A549 (cell line): ENCODE data around the gene ITGA11.

Experiments used
- MYC ChIP-seq: IDR thresholded peaks from 2 replicates; pipeline ENCODE4 v1.6.1; 2012; ENCODE audit warnings: mild to moderate bottlenecking, inconsistent platforms, low read length, improper control_type of control experiment, borderline replicate concordance
- NFE2L2 ChIP-seq: fragments of 150-350 bp; conservative IDR thresholded peaks from 2 replicates; pipeline ENCODE4 v1.6.1; 2014; ENCODE audit warnings: low read length
- ZFP36 ChIP-seq: fragments of 450-650 bp; IDR thresholded peaks from 2 replicates; pipeline ENCODE4 v1.6.1; 2014; ENCODE audit warnings: borderline replicate concordance; ENCODE audit not compliant: partially characterized antibody
- TF ChIP-seq, protein P1 (sequence below): fragments of >200 bp; sonication (Bioruptor Twin); formaldehyde crosslinking; IDR thresholded peaks from 3 replicates; pipeline ENCODE4 v1.5.1; 2016
- TF ChIP-seq, protein P2 (sequence below): IDR thresholded peaks from 2 replicates; pipeline ENCODE4 v1.6.1; 2012
- TF ChIP-seq, protein P3 (sequence below): fragments of 200-600 bp; sonication (generic); IDR thresholded peaks from 2 replicates; pipeline ENCODE4 v1.6.1; 2016; ENCODE audit warnings: antibody characterized with exemption, mild to moderate bottlenecking, moderate library complexity

DNA sequence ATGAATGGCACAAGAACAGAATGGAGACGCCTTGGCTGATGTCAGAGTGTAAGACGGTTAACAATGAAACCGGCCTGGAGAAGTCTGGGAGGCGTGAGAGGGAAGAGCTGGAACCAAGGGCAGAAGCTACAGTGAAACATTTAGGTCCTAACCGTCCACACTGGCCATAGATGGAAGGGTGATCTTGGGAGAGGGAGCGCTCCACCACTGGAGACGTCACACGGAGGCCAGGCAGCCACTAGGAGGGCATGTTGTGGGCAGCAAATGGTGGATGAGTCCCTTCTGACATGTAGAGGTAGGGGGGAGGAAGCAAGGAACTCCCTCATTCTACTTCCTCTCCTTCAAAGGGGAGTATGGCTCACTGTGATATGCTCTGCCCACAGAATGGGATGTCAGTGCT lies 130.7 kb downstream of the ITGA11 start:
- no peak for TF ChIP-seq MYC
- TF ChIP-seq, protein P1, sequence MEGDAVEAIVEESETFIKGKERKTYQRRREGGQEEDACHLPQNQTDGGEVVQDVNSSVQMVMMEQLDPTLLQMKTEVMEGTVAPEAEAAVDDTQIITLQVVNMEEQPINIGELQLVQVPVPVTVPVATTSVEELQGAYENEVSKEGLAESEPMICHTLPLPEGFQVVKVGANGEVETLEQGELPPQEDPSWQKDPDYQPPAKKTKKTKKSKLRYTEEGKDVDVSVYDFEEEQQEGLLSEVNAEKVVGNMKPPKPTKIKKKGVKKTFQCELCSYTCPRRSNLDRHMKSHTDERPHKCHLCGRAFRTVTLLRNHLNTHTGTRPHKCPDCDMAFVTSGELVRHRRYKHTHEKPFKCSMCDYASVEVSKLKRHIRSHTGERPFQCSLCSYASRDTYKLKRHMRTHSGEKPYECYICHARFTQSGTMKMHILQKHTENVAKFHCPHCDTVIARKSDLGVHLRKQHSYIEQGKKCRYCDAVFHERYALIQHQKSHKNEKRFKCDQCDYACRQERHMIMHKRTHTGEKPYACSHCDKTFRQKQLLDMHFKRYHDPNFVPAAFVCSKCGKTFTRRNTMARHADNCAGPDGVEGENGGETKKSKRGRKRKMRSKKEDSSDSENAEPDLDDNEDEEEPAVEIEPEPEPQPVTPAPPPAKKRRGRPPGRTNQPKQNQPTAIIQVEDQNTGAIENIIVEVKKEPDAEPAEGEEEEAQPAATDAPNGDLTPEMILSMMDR: no peak
- no peak for TF ChIP-seq ZFP36
- TF ChIP-seq NFE2L2: no peak
- TF ChIP-seq, protein P2, sequence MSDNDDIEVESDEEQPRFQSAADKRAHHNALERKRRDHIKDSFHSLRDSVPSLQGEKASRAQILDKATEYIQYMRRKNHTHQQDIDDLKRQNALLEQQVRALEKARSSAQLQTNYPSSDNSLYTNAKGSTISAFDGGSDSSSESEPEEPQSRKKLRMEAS: no peak
- TF ChIP-seq, protein P3, sequence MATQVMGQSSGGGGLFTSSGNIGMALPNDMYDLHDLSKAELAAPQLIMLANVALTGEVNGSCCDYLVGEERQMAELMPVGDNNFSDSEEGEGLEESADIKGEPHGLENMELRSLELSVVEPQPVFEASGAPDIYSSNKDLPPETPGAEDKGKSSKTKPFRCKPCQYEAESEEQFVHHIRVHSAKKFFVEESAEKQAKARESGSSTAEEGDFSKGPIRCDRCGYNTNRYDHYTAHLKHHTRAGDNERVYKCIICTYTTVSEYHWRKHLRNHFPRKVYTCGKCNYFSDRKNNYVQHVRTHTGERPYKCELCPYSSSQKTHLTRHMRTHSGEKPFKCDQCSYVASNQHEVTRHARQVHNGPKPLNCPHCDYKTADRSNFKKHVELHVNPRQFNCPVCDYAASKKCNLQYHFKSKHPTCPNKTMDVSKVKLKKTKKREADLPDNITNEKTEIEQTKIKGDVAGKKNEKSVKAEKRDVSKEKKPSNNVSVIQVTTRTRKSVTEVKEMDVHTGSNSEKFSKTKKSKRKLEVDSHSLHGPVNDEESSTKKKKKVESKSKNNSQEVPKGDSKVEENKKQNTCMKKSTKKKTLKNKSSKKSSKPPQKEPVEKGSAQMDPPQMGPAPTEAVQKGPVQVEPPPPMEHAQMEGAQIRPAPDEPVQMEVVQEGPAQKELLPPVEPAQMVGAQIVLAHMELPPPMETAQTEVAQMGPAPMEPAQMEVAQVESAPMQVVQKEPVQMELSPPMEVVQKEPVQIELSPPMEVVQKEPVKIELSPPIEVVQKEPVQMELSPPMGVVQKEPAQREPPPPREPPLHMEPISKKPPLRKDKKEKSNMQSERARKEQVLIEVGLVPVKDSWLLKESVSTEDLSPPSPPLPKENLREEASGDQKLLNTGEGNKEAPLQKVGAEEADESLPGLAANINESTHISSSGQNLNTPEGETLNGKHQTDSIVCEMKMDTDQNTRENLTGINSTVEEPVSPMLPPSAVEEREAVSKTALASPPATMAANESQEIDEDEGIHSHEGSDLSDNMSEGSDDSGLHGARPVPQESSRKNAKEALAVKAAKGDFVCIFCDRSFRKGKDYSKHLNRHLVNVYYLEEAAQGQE: no peak
